Heart left ventricle (tissue), 16 donors: ENCODE results near the gene DCAF8. TPM values are rescaled to one million over a fixed set of nuclear protein-coding genes. Genes with fewer than 3 reads are reported as not detected.

Experiments
- ATAC-seq, 4 donors: fragments of 200-7000 bp; cut with Tn5 transposase; one replicate each; pipeline ENCODE4 v1.9.1; 2020 to 2022; ENCODE audit warnings: moderate library complexity in 4 of 4, mild to moderate bottlenecking in 3 of 4, moderate number of reproducible peaks in 1 of 4
- DNase-seq, 5 donors: peaks; one replicate each; pipeline ENCODE4 v3.0.0-alpha.2; 2020
- H3K27ac ChIP-seq, 12 donors: fragments of 200-600 bp; sonication (generic) in 4 of 12; one replicate each; pipeline versions ENCODE4 v1.5.0 to v1.8.0; 2016 to 2022; ENCODE audit warnings: mild to moderate bottlenecking in 2 of 12
- H3K27me3 ChIP-seq, 9 donors: fragments of 200-600 bp; sonication (generic) in 2 of 9; one replicate each; pipeline versions ENCODE4 v1.5.1 to v1.8.0; 2016 to 2022; ENCODE audit warnings: mild to moderate bottlenecking in 3 of 9
- H3K36me3 ChIP-seq, 9 donors: fragments of 200-600 bp; sonication (generic) in 2 of 9; one replicate each; pipeline versions ENCODE4 v1.5.0 to v1.8.0; 2018 to 2022; ENCODE audit warnings: mild to moderate bottlenecking in 2 of 9
- H3K4me1 ChIP-seq, 12 donors: fragments of 200-600 bp; sonication (generic) in 4 of 12; one replicate each; pipeline versions ENCODE4 v1.5.0 to v1.8.0; 2016 to 2022; ENCODE audit warnings: mild to moderate bottlenecking in 3 of 12
- H3K4me3 ChIP-seq, 12 donors: fragments of 200-600 bp; sonication (generic) in 4 of 12; one replicate each; pipeline versions ENCODE4 v1.5.0 to v1.8.0; 2017 to 2022; ENCODE audit warnings: mild to moderate bottlenecking in 9 of 12, moderate library complexity in 4 of 12
- H3K9me3 ChIP-seq, 12 donors: fragments of 200-600 bp; sonication (generic) in 4 of 12; one replicate each; pipeline versions ENCODE4 v1.5.0 to v1.8.0; 2016 to 2022; ENCODE audit warnings: mild to moderate bottlenecking in 1 of 12
- CTCF ChIP-seq, 12 donors: fragments of 200-600 bp; sonication (generic) in 4 of 12; IDR thresholded peaks; one replicate each; pipeline versions ENCODE4 v1.5.0 to v1.8.0; 2018 to 2022; ENCODE audit warnings: antibody characterized with exemption in 12 of 12, mild to moderate bottlenecking in 5 of 12
- POLR2A ChIP-seq, 2 donors: fragments of 450-650 bp; IDR thresholded peaks; one replicate each; pipeline ENCODE4 v1.6.1; 2017; ENCODE audit warnings: antibody characterized with exemption in 2 of 2, mild to moderate bottlenecking in 2 of 2, moderate library complexity in 2 of 2
- WGBS, 4 donors: extraction: QIAGEN DNeasy Blood & Tissue Kit in 2 of 4; methylation state at CpG; one replicate each; pipeline versions ENCODE4 v1.1.5 to v1.1.7; 2013 to 2018; 5-methylcytosine and 5-hydroxymethylcytosine counted together
- intact Hi-C, 10 donors: fragments of 100-400 bp; cut with DNase I; formaldehyde crosslinking; loops; one replicate each; pipeline versions ENCODE4 v1.11.1 to v1.14.2; 2022
- polyA plus RNA-seq, 2 donors: library from polyadenylated mRNA; stranded (reverse); fragments of 200-250 nt; gene quantifications; one replicate each; pipeline ENCODE4 v1.2.3, GENCODE V29; 2013
- total RNA-seq, 9 donors: library from RNA; depleted of rRNA in 2 of 9; stranded (reverse); fragments of >200 nt in 2 of 9; fragmentation: NEBNext Ultra II Directional in 3 of 9; extraction: Animal tissue kit (Norgen Biotek cat#: 25700) in 3 of 9; gene quantifications; one replicate each; pipeline versions ENCODE4 v1.1.0 to v1.2.4, GENCODE V29; 2016 to 2023
- donor health status: ischemic (EF 13 %, LVEDD 7.1; RV severe dilation, severe dysfunction).
- donor health status: healthy with polysubstance abuse.
- donor health status: DM: no; HTN: yes; CAD: no.
- donor health status: DM: no; HTN: no; CAD: no.
- donor health status: ischemic (EF 25% LVEDD 6.9; RV normal size, moderate dysfunction).
- donor health status: ischemic (EF 25% LVEDD 5.7; RV mildly dilated, moderate dysfunction).
- donor health status: healthy.
- donor health status: DM: yes; HTN: yes; CAD: no.
- donor health status: ischemic (EF 35%, LVEDD 5.7; RV mildly dilated, moderate dysfunction).
- donor health status: nonischemic (EF 11% LVEDD 7.7; RV severe dilation, severe dysfunction).
- donor health status: DM: yes; HTN: yes; CAD: no.
- donor health status: PGD.
- donor health status: ischemic (EF 29% LVEDD 5.4; RV normal size, mild dysfunction).
- donor health status: nonischemic (EF 23%, LVEDD 6.1; RV moderate dilation, normal function).

The DCAF8 gene
- total and polyA plus RNA-seq, 11 donors = 78.4 to 161 (median 128) TPM

- peak overlapping the region; percentile 16 to 98 (median 90) for H3K27ac ChIP-seq
- no peaks in the 10 kb centered on the region for H3K27me3 ChIP-seq
- DNase-seq (peak; percentile 68 to 82 (median 75)), ATAC-seq (peak; percentile 67 to 82 (median 79))
- H3K9me3 ChIP-seq = no peaks in the 10 kb centered on the region
- TF ChIP-seq CTCF (IDR thresholded peaks at IDR 0.05) (no peak), POLR2A (IDR thresholded peaks at IDR 0.05) (no peak)
- H3K4me3 ChIP-seq = no peak overlapping the region
- peaks cover 21 to 65% (median 57%) of the 10 kb centered on the region in 12 donors for H3K4me1 ChIP-seq
- H3K36me3 ChIP-seq = peaks cover 0 to 76% (median 38%) of the 10 kb centered on the region in 9 donors
- WGBS, 4 donors = 24 to 34% (median 31%) methylated on average over 7 of the region's 7 CpGs
- intact Hi-C loops = loop anchor here in 3 of 10 donors (5.0 kb wide), 3 partner anchors 33 to 48 kb away; no protein-coding TSS in a partner anchor
Measured at GRCh38 chr1:160209321-160210046, 52.9 kb downstream of the DCAF8 start.

DNA sequence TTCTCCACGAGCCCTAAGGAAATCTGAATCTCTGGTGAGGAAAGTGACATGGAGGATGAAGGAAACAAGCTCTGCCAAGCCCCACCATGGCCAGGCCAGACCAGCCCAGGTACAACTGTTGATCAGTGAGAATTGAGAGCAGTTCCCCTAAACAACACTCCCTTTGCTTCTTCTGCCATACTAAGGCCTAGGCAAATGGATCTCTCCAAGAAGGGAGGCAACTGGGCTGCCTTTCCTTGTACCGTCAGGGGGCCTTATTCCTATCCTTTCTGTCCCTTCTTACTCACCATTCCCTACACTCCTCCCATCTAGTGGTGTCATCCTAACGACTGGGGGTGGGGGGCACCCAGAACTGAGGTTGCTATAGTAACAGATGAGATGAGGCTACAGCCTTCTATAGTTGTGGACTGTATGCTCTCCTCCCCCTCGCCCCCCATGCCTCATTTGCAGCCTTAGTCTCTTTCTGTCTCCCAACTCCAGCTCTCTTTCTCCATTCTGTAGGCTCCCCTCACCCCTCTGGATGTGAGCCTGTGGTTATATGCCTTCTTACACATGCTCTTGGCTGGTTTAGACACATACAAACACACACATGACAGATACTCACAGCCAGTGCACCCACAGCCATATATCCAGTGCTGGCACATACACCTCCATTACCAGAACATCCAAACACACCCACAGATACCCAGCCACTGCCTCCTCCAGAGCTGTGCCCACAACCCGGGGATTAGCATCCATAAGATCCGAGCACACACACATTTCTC is 53.6 kb downstream of the DCAF8 start:
- peaks cover 22 to 68% (median 58%) of the 10 kb centered on the region in 12 donors for H3K4me1 ChIP-seq
- peak overlapping the region; percentile 56 to 98 (median 90) for H3K27ac ChIP-seq
- peak overlapping the region in 5 of 12 donors; percentile 1 to 13 (median 5) for H3K4me3 ChIP-seq
- H3K36me3 ChIP-seq = peaks cover 0 to 68% (median 30%) of the 10 kb centered on the region in 9 donors
- H3K27me3 ChIP-seq = no peaks in the 10 kb centered on the region
- TF ChIP-seq POLR2A (IDR thresholded peaks at IDR 0.05) (no peak), CTCF (IDR thresholded peaks at IDR 0.05) (no peak)
- intact Hi-C loops = loop anchor here in 2 of 10 donors (5.0 kb wide), 2 partner anchors 34 to 49 kb away; no protein-coding TSS in a partner anchor
- no peaks in the 10 kb centered on the region for H3K9me3 ChIP-seq
- DNase-seq = no peak
- no peak for ATAC-seq
- 51 to 62% (median 55%) methylated on average over 6 of the region's 6 CpGs for WGBS, 4 donors

DNA sequence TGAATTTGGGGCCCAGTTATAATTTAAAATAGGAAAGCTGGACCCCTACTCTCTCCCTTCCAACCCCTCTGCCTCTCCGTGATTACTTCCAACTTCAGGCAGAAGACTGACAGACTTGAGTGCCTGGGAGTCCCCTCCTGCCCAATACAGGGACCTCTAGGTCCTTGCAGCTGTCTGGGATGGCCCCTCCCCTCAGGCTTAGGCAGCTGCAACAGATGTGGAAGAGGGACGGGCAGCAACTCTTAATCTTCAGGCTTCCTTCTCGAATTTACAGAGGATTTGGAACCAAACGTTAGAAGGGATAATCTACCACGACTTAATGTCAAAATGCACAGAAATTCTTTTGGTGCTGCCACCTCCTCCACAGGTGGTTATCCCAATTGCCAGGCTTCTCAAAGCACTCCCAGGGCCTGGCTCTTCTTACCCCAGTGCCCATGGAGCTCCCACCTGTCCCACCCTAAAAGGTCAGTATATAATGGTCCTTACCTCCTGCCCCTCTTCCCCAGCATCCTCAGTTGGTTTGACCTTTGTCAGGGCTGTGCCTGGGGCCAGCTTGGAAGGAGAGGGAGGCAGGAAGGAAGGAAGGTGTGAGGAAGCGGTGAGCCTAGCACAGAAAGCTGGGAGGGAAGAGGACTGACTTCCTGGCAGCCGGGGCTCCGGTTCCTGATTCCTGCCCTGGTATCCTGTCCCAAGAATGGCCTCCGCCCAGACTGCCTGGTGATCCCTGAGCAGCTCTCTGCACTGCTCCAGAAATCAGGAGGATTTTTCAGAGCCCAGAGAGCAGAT is 54.4 kb downstream of the DCAF8 start:
- Histone ChIP-seq H3K27me3 (no peaks in the 10 kb centered on the region), H3K4me1 (peaks cover 22 to 68% (median 58%) of the 10 kb centered on the region in 12 donors), H3K4me3 (peak overlapping the region in 5 of 12 donors; percentile 1 to 13 (median 6)), H3K27ac (peak overlapping the region; percentile 56 to 98 (median 90)), H3K36me3 (peaks cover 0 to 60% (median 23%) of the 10 kb centered on the region in 9 donors), H3K9me3 (no peaks in the 10 kb centered on the region)
- intact Hi-C loops = loop anchor here in 2 of 10 donors (5.0 kb wide), 2 partner anchors 34 to 49 kb away; no protein-coding TSS in a partner anchor
- WGBS, 4 donors = 39 to 54% (median 49%) methylated on average over 7 to 9 of the region's 9 CpGs
- peak in 1 of 4 donors; percentile 51 for ATAC-seq
- no peak for TF ChIP-seq POLR2A (IDR thresholded peaks at IDR 0.05)
- TF ChIP-seq CTCF (IDR thresholded peaks at IDR 0.05) = no peak
- peak in 3 of 5 donors; percentile 51 to 62 (median 60) for DNase-seq
